Head of caudate nucleus (tissue), 42 donors: Measurements from ENCODE around the gene UBL4A.
"Not testable (repeated sequence)": the region's sequence is repeated elsewhere in the genome, so short reads cannot be mapped to it uniquely, and the experiment has no call there.

Experiments used
- DNase-seq, 42 donors: peaks; one replicate each; pipeline versions ENCODE4 v3.0.0 to v3.0.0-alpha.2; 2020 to 2021; ENCODE audit warnings: mixed read lengths in 7 of 42
- intact Hi-C: fragments of 100-400 bp; cut with DNase I; formaldehyde crosslinking; loops from one replicate; pipeline ENCODE4 v1.15.0; 2022

Gene UBL4A

GRCh38 chrX:154512879-154513553 is 26.6 kb upstream of the UBL4A start:
- intact Hi-C loops, result no loop called here
- DNase-seq, result no peak

GRCh38 chrX:154511761-154512160 is 25.3 kb upstream of the UBL4A start:
- intact Hi-C loops, result no loop called here
- DNase-seq, result no peak

GRCh38 chrX:154509455-154509854 is 23.0 kb upstream of the UBL4A start:
- no peak for DNase-seq
- intact Hi-C loops, result no loop called here

GRCh38 chrX:154508384-154508745 is 21.9 kb upstream of the UBL4A start:
- intact Hi-C loops, result no loop called here
- no peak for DNase-seq

GRCh38 chrX:154507673-154508383 is 21.4 kb upstream of the UBL4A start:
- intact Hi-C loops, result no loop called here
- DNase-seq, result no peak

GRCh38 chrX:154506483-154507332 is 20.3 kb upstream of the UBL4A start:
- peak in 1 of 42 donors; percentile 5 for DNase-seq
- intact Hi-C loops, result no loop called here

- peak in 4 of 42 donors; percentile 23 to 47 (median 32) for DNase-seq
- intact Hi-C loops, result no loop called here
Observed at GRCh38 chrX:154505734-154506133, 19.3 kb upstream of the UBL4A start.

GRCh38 chrX:154502989-154503388 is 16.6 kb upstream of the UBL4A start:
- DNase-seq, result no peak
- intact Hi-C loops, result no loop called here

GRCh38 chrX:154502098-154502497 is 15.7 kb upstream of the UBL4A start:
- intact Hi-C loops, result no loop called here
- no peak for DNase-seq

GRCh38 chrX:154501423-154501822 is 15.0 kb upstream of the UBL4A start:
- DNase-seq, intact Hi-C loops: not testable (repeated sequence)

- intact Hi-C loops, result not testable (repeated sequence)
Observed at GRCh38 chrX:154496591-154497137, 10.2 kb upstream of the UBL4A start.

GRCh38 chrX:154495472-154495922 is 9.1 kb upstream of the UBL4A start:
- intact Hi-C loops, result no loop called here
- no peak for DNase-seq

More at GRCh38 chrX:154496591-154497137, 10.2 kb upstream of the UBL4A start:
- not testable (repeated sequence) for DNase-seq

- intact Hi-C loops, result no loop called here
- DNase-seq, result no peak
Observed at GRCh38 chrX:154494715-154495114, 8.3 kb upstream of the UBL4A start.

- DNase-seq, result peak; percentile 86 to 97 (median 94)
- intact Hi-C loops, result no loop called here
Observed at GRCh38 chrX:154490414-154491083, 4.1 kb upstream of the UBL4A start, which contains the start of gene SLC10A3. Gene SLC10A3, minus strand, starts transcription at chrX:154490629. Its CDS starts 1,689 bp downstream, at chrX:154488940.

GRCh38 chrX:154490021-154490413 is 3.6 kb upstream of the UBL4A start:
- DNase-seq, result peak in 2 of 42 donors; percentile 13 to 24
- intact Hi-C loops, result no loop called here

- no peak for DNase-seq
- intact Hi-C loops, result no loop called here
Observed at GRCh38 chrX:154489182-154489581, 2.8 kb upstream of the UBL4A start.

GRCh38 chrX:154488336-154489075 is 2.1 kb upstream of the UBL4A start:
- intact Hi-C loops, result no loop called here
- no peak for DNase-seq
